Epithelial cell of esophagus (primary cell): ENCODE measurements around the gene IFT22.
"Not testable (repeated sequence)": the region's sequence is repeated elsewhere in the genome, so short reads cannot be mapped to it uniquely, and the experiment has no call there.

Source experiments
- DNase-seq: peaks from one replicate; pipeline ENCODE4 v3.0.0; 2010; ENCODE audit warnings: low read depth
- H3K4me3 ChIP-seq: 2 replicates; pipeline ENCODE4 v1.5.1; 2011; ENCODE audit warnings: mild to moderate bottlenecking, low read length, control low read depth
- TF ChIP-seq, protein P1 (sequence below): IDR thresholded peaks from 2 replicates; pipeline ENCODE4 v1.5.1; 2011; ENCODE audit warnings: low read depth, mild to moderate bottlenecking, low read length, control low read depth, inconsistent platforms; ENCODE audit not compliant: insufficient read depth; ENCODE audit errors: missing control alignments

The IFT22 gene

GRCh38 chr7:101271021-101271420 lies 50.6 kb downstream of the IFT22 start:
- TF ChIP-seq, protein P1, sequence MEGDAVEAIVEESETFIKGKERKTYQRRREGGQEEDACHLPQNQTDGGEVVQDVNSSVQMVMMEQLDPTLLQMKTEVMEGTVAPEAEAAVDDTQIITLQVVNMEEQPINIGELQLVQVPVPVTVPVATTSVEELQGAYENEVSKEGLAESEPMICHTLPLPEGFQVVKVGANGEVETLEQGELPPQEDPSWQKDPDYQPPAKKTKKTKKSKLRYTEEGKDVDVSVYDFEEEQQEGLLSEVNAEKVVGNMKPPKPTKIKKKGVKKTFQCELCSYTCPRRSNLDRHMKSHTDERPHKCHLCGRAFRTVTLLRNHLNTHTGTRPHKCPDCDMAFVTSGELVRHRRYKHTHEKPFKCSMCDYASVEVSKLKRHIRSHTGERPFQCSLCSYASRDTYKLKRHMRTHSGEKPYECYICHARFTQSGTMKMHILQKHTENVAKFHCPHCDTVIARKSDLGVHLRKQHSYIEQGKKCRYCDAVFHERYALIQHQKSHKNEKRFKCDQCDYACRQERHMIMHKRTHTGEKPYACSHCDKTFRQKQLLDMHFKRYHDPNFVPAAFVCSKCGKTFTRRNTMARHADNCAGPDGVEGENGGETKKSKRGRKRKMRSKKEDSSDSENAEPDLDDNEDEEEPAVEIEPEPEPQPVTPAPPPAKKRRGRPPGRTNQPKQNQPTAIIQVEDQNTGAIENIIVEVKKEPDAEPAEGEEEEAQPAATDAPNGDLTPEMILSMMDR: no peak
- no peak for DNase-seq
- no peak overlapping the region for H3K4me3 ChIP-seq

- TF ChIP-seq, protein P1: no peak
- H3K4me3 ChIP-seq: no peak overlapping the region
- no peak for DNase-seq
These were observed 51.9 kb downstream of the IFT22 start for GRCh38 chr7:101269664-101270063.

GRCh38 chr7:101265622-101266516 lies 55.7 kb downstream of the IFT22 start:
- TF ChIP-seq, protein P1: no peak
- no peak overlapping the region for H3K4me3 ChIP-seq
- no peak for DNase-seq

GRCh38 chr7:101264102-101264706 lies 57.4 kb downstream of the IFT22 start:
- H3K4me3 ChIP-seq, DNase-seq: not testable (repeated sequence)
